Right ventricle myocardium inferior (tissue), 1 donor: Measurements from ENCODE around the gene EXD3. TPM values are rescaled to one million over a fixed set of nuclear protein-coding genes. Genes with fewer than 3 reads are reported as not detected.

Source experiments
- ATAC-seq: fragments of 200-7000 bp; cut with Tn5 transposase; one replicate; pipeline ENCODE4 v1.9.1; 2020; ENCODE audit warnings: mild to moderate bottlenecking, moderate library complexity
- DNase-seq: peaks from one replicate; pipeline ENCODE4 v3.0.0; 2021; ENCODE audit errors: missing footprints
- intact Hi-C: fragments of 100-400 bp; cut with DNase I; formaldehyde crosslinking; loops from one replicate; pipeline ENCODE4 v1.11.0; 2022
- total RNA-seq: library from RNA; stranded (reverse); fragmentation: NEBNext Ultra II Directional; extraction: Animal tissue kit (Norgen Biotek cat#: 25700); gene quantifications from one replicate; pipeline ENCODE4 v1.2.1, GENCODE V29; 2021
- donor health status: DM: no; HTN: yes; CAD: no; lungs with severe emphysema.

EXD3 gene
- total RNA-seq, 1 donor from 2014 or later = 6.8 TPM

- intact Hi-C loops = no loop called here
Observed at GRCh38 chr9:137311171-137311985, 111.6 kb downstream of the EXD3 start.

DNA sequence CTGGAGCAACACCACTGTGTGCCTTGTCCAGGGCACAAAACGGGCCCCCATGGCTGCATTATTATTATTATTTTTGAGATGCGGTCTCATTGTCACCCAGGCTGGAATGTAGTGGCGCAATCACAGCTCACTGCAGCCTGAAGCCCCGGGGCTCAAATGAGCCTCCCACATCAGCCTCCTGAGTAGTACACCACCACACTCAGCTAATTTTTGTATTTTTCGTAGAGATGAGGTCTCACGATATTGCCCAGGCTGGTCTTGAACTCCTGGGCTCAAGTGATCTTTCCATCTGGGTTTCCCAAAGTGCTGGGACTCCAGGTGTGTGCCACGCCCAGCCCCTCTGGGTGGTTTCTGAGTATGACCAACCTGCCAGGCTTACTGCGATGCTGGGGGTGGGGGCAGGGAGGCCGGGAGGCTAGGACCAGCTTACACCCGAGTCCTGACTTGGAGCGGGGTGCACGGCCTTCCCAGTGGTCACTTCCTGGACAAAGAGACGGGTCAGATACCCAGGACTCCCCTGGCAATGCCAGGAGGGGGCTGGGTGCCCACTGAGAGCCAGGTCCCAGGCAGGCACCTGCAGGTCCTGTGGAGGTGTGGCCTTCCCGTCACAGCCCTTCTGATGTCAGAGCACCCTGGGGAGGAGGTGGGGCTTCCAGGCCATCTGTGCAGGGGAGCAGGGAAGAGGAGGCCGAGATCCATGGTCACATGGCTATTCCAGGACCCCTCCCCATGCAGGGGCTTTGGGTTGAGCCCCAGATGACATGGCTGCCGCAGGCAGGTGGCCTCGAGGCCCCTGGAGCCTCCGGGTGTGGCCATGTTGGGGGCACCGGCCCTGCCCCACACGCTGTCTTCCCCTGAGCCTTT lies 112.5 kb downstream of the EXD3 start:
- intact Hi-C loops = no loop called here
- DNase-seq = no peak

More at GRCh38 chr9:137311171-137311985, 111.6 kb downstream of the EXD3 start:
- no peak for ATAC-seq
- DNase-seq = no peak

DNA sequence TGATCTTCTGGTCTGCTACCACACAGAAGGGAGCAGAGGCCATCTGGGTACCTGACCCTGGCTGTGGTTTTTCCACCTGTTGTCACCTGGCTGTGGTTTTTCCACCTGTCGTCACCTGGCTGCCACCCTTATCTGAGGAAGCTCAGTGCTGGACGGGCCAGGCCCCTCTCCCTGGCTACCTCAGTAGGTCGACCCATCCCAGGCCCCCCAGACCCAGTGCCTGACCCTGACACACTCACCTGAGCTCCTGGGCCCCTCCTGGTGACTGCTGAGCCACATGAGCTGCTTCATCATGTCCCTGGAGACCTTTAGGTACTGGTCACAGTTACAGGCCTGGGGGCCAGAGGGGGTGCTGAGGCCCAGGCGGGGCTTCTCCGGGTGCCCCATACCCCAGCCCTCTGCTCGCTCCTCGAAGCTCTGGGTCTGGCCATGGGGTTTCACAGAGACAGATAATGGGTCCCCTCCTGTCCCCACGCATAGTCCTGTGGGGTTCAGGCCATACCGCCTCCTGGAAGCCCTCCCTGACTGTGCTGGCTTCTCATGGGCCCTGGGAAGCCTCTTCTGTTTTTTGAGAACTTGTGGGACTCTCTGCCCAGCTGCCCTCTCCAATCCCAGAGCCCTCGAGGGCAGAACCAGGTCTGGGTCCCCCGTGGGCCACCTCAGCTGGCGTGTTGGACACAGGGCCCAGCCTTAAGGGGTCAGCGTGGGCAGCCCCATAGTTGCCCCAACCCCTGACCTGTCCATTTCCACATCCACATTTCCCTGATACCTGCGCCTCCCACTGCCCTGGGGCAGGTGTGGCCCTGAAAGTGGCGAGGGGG lies 113.4 kb downstream of the EXD3 start:
- intact Hi-C loops = no loop called here
- ATAC-seq (no peak), DNase-seq (no peak)

More for the DNA sequence above, 112.5 kb downstream of the EXD3 start:
- no peak for ATAC-seq

GRCh38 chr9:137308057-137308619 lies 114.8 kb downstream of the EXD3 start:
- intact Hi-C loops = no loop called here
- DNase-seq (no peak), ATAC-seq (no peak)

GRCh38 chr9:137307255-137308056 lies 115.5 kb downstream of the EXD3 start:
- intact Hi-C loops = no loop called here
- no peak for DNase-seq
- ATAC-seq = no peak

DNA sequence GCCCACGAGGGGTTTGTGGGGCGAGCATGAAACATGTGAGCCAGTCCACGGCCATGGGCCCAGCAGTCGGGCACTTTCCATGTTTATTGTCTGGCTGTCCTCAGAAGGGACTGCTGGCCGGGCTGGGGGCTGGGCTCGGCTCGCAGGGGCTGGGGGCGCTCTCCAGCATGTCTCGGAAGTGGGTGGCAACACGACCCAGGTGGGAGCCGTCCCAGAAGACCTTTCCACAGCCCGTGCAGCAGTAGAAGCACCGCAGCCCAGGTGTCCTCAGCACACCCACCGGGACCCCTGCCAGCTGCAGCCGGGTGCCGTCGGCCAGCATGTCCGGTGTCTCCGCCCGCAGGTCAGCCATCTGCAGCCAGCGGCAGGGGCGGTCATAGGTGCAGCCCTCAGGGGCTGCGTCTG lies 116.1 kb downstream of the EXD3 start:
- ATAC-seq (no peak), DNase-seq (no peak)
- intact Hi-C loops = no loop called here

- no peak for DNase-seq
- ATAC-seq = no peak
- intact Hi-C loops = no loop called here
Observed at GRCh38 chr9:137306066-137306849, 116.7 kb downstream of the EXD3 start.

DNA sequence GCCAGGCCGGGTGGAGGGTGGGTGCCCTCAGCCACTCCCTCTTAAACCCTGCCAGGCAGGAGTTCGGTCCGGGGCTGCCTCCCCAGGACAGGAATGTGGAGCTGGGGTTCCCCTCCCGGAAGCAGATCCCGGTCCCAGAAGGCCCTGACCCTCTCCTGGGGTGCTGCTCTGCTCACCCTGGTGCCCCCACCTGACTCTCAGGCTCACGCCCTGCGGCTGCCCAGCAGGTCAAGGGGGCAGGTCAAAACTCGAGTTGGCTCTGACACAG lies 117.2 kb downstream of the EXD3 start:
- intact Hi-C loops = no loop called here
- ATAC-seq (no peak), DNase-seq (no peak)

- intact Hi-C loops = no loop called here
- ATAC-seq = peak; percentile 13
- DNase-seq = no peak
Observed at GRCh38 chr9:137305060-137305797, 117.7 kb downstream of the EXD3 start.

DNA sequence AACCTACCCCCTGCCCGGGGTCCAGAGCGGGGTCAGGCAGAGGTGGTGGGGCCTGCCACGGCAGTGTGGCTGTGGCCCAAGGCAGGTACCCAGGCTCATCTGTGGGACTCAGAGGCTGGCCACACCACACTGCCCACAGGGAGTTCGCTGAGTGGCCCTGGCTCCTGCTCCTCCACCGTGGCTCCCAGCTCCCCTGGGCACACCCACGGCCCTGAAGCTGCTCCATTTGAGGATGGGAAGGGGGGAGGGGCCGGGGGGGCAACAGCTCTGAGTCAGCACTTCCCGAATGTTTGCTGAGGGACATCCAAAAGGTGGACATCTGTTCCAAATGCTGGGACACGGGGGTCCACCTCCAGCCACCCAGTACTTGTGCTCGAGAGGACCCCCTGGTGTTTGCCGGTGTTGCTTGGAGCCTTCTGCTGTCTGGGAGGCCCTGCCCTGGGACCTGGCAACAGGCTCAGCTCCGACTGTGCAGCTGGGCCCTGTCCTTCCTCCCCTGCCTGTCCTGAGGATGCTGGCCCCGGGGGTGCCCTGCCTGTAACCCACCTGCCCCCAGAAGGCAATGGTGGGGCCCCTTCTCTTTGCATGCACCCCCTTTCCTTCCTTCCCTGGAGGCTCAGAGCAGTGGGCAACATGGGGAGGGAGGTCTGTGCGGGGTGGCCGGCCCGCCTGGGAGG lies 118.4 kb downstream of the EXD3 start:
- ATAC-seq (no peak), DNase-seq (no peak)
- intact Hi-C loops = no loop called here

DNA sequence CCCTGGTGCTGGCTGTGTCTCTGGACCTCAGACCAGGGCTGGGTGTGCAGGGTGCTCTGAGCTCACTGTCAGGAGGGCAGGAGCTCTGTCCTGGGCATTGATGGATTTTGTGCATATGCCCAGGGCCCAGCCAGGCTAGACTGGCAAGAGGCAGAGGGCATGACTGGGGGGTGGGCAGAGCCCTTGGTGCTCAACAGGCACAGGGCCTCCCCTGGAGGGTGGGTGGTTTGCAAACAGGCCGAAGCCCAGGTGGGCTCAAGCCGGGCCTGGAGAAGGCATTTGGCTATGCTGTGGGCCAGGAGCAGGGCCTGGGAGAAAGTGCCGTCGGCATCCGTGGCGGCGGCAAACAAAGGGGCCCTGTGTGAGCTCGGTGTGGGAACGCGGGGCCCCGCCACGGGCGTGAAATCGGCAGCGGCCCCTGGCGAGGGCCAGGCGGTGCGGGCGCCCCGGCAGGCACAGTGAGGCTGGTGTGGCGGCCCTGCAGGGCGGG lies 119.0 kb downstream of the EXD3 start:
- DNase-seq = no peak
- no peak for ATAC-seq
- intact Hi-C loops = no loop called here

DNA sequence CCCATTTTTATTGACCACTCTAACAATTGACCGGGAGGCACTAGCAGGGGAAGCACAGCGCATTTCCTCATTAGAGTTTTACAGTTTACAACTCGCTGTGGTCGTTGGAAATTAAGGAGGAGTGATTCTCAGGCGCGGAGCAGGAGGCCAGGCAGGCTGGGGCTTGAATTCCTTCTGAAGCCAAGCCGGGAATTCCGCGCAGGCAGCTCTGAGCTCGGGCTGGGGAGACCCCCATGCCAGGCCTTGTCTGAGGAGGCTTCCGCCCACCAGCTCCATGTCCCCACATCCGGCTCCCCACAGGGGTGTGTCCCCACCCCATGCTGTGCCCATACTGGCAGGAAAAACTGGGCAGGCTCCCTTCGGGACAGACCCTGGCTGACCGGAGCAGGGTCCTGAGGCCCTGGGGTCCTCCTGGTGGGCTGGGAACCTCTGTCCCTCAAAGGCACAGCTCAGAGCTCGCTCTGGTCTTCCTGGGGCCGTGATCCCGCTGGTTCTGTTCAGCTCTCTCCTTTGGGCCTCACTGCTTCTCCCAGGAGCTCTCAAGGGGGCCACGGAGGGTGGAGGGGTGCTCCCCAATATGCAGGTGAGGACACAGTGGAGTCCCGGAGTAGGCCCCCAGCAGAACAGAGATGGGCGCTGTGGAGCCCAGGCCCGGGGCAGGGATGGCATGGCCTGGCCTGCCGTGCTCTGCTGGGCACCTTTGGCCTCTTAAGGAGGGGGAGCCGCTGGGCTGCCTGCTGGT lies 119.6 kb downstream of the EXD3 start:
- no peak for ATAC-seq
- no peak for DNase-seq
- intact Hi-C loops = no loop called here

GRCh38 chr9:137302449-137303150 lies 120.4 kb downstream of the EXD3 start:
- intact Hi-C loops = no loop called here
- no peak for DNase-seq
- ATAC-seq = peak; percentile 4

DNA sequence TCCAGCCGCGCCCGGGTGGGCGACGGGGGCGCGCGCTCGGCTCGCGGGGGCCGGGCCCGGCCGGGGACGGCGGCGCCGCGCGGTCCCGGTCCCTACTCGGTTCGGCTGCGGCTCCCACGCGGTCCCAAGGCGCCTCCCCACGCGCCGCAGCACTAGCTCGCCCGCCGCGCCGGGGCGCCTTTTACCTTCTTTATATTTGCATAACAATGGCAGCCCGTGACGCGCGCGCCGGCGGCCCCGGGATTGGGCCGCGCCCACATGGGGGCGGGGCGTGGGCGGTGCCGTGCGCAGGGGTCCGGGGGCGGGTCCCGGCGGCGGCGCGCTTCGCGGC lies 120.9 kb downstream of the EXD3 start, which contains the start of gene NRARP:
TSS of gene NRARP (minus strand) at position 154 of the 331 bp plus-strand sequence. CDS start 343 bp downstream, outside the sequence.
- intact Hi-C loops = no loop called here

More for the DNA sequence above, 120.9 kb downstream of the EXD3 start, which contains the start of gene NRARP:
- DNase-seq (peak; percentile 96), ATAC-seq (peak; percentile 82)
